ENCODE data around the gene SFT2D2. TPM values are rescaled to one million over a fixed set of nuclear protein-coding genes. Genes with fewer than 3 reads are reported as not detected.

Gene SFT2D2
- polyA plus RNA-seq, 1 donor: 8.6 TPM

GRCh38 chr1:168223681-168224540, 1.9 kb upstream of the SFT2D2 start:
- no peak for DNase-seq

DNA sequence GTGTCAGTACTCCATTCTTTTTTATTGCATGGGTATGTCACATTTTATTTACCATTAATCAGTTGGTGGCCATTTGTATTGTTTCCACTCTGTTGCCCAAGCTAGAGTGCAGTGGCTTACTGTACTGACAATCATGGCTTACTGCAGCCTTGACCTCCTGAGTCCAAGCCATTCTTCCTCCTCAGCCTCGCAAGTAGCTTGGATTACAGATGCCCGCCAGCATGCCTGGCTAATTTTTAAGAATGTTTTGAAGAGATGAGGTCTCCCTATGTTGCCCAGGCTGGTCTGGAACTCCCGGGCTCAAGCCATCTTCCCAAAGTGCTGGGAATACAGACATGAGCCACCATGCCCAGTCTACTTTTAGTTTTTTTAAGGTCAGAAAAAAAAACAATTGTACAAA, 813 bp upstream of the SFT2D2 start:
- DNase-seq: no peak

DNA sequence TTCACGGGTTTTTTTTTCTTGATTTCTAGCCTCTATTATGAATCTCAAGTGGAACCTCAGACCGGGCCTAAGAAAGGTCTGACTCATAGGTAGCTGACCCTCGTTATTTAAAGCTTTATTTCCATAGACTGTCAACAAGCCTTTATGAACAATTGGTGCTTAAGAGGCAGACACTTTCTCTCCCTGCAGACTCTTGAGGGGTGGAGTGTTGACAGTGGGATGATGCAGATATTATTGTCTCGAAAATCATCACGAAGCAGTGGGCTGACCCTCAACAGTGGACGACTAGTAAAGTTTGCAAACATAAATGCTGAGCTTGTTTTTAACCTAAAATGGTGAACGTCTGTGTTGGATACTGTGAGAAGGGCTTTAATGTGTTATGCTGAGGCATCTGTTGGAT, 1.8 kb downstream of the SFT2D2 start:
- DNase-seq: no peak

GRCh38 chr1:168229893-168230292, 4.1 kb downstream of the SFT2D2 start:
- no peak for DNase-seq

DNA sequence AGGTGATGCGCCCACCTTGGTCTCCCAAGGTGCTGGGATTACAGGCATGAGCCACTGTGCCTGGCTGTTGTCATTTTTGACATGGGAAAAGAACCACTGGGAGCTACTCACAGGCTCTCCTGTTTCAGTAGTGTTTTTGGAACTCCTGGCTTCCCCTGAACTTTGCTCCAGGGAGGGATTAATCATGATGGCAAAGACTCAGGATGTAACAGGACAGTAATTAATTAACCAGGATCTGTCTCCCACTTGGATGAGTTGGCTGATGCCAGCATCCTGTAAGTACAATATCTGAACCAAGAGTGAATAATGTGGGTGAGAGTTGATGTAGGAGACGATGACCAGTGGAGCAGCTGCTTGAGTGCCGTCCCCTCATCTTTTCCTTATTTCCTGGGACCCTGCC, 4.9 kb downstream of the SFT2D2 start:
- no peak for DNase-seq

GRCh38 chr1:168234846-168235547, 9.2 kb downstream of the SFT2D2 start:
- DNase-seq: no peak

- no peak for DNase-seq
Observed at GRCh38 chr1:168235548-168235885, 9.7 kb downstream of the SFT2D2 start.

GRCh38 chr1:168235937-168236336, 10.1 kb downstream of the SFT2D2 start:
- DNase-seq: no peak

- DNase-seq: no peak
Observed at GRCh38 chr1:168236836-168237611, 11.2 kb downstream of the SFT2D2 start.

DNA sequence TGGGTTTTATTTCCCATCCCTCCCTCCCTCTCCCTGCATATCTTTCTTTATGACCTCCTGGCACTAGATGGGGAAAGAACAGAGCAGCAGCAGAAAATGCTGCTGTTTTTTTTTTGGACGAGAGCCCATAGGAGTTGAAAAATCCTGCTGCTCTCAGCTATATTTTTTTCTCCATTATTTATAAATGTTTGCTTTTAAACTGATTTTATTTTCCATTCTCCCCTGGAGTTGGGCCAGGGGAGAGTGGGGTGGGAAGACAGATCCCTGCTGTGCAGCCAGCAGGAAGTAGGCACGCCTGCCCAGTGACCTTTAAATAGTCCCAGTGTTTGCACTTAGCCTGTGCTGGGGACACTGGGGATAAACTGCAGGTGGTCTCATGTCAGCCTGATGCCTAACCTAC, 17.4 kb downstream of the SFT2D2 start:
- DNase-seq: peak; percentile 71

- DNase-seq: no peak
Observed at GRCh38 chr1:168243636-168244212, 17.9 kb downstream of the SFT2D2 start.

DNA sequence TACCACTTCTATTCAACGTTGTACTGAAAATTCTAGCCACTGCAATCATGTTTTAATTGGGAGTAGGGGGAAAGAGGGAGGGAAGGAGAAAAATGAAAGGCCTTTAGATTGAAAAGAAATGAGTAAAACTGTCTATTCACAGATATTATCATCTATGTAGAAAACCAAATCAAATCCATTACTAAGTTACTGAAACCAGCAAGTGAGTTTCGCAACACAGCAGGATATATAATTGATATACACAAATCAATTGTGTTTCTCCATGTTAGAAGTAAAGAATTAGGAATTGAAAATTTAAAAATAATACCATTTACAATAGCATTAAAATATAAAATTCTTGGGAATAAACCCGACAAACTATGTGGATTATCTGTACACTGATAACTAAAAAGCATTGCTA, 19.2 kb downstream of the SFT2D2 start:
- DNase-seq: no peak

GRCh38 chr1:168246506-168246905, 20.7 kb downstream of the SFT2D2 start:
- no peak for DNase-seq

- DNase-seq: no peak
Observed at GRCh38 chr1:168252204-168252733, 26.5 kb downstream of the SFT2D2 start.

GRCh38 chr1:168256164-168256563, 30.4 kb downstream of the SFT2D2 start:
- DNase-seq: no peak

DNA sequence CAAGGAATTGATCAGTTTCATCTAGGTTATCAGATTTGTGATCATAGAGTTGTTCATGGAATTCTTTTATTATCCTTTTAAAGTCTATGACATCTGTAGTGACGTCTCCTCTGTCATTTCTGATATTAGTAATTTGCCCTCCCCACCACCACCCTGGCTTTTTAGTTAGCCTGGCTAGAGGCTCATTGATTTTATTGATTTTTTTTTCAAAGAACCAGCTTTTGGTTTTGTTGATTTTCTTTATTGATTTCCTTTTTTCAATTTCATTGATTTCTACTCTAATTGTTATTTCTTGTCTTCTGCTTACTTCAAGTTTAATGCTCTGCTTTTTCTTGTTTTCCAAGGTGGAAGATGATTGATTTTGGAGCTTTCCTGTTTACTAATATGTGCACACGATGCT, 31.6 kb downstream of the SFT2D2 start:
- no peak for DNase-seq

GRCh38 chr1:168259567-168259966, 33.8 kb downstream of the SFT2D2 start:
- DNase-seq: no peak

GRCh38 chr1:168260393-168260792, 34.6 kb downstream of the SFT2D2 start:
- no peak for DNase-seq

DNA sequence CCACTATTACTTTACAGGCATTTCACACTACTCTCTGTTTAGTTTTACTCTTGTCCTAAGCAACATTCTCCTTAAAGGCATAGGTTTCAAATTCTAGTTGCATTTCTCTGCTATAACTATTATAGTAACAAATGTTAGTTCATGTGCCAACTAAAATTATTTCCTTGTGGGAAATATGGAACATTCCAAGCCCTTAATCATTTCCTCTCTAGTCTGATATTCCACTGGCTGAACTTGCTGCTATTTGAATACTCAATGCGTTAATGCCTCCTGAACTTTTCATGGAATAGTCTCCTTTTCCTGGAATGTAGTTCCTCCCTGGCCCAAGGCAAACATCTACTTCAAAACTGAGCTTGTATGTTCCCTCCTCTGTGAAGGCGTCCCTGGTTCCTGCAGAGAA, 35.6 kb downstream of the SFT2D2 start:
- DNase-seq: peak; percentile 42

DNA sequence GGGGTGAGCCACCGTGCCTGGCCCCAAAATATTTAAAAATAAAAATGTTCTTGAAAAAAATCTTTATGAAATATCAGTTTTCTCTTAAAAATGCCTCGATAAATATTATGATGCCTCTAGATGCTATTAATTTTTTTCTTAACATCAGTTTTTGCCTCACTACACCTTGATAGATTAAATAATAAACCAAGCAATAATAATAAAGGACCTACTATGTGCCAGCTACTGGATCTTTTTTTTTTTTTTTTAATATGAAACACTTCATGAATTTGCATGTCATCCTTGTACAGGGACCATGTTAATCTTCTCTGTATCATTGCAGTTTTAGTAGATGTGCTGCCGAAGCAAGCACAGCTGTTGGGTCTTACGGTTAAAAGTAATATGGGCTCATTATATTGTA, 37.3 kb downstream of the SFT2D2 start:
- DNase-seq: no peak

GRCh38 chr1:168264296-168264695, 38.5 kb downstream of the SFT2D2 start:
- no peak for DNase-seq

DNA sequence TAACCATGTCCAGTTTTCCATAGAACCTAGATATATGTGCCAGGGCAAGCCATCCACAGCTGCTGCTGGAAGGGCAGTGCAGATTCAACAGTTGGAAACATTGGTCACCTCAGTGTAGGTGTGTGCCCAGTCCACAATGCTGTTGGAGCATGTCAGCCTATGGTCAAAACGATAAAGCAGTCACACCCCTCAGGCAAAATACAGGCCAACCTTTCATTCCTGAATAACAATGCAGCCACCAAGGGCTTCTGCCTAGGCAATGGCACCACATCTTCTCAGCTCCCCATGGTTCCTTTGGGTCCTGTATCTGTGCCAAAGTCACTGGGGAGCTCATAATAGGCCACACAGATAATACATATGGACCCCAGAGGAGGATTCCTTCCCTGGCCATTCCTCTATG, 39.8 kb downstream of the SFT2D2 start:
- DNase-seq: no peak
